GM21390 (cell line): ENCODE measurements around the gene CCSER2.
"Not testable (repeated sequence)": the region's sequence is repeated elsewhere in the genome, so short reads cannot be mapped to it uniquely, and the experiment has no call there.

Experiments used
- ATAC-seq: cut with Tn5 transposase; IDR thresholded peaks from one replicate; pipeline ENCODE4 v1.9.1; 2021; ENCODE audit not compliant: unreplicated experiment

Gene CCSER2

DNA sequence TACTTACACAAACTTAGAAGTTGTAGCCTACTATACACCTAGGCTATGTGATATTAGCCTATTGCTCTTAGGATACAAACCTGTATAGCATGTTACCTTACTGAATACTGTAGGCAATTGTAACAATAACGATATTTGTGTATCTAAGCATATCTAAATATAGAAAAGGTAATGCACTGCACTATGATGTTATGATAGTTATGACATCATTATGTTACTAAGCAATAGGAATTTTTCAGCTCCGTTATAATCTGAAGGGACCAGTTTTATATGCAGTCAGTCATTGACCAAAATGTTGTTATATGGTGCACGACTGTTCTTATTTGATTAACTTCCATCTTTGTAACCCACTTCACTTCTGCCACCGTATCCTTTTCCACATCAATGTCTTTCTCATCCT is 62.0 kb downstream of the CCSER2 start:
- no peak for ATAC-seq

- no peak for ATAC-seq
Measured at GRCh38 chr10:84391326-84391725, 62.9 kb downstream of the CCSER2 start.

DNA sequence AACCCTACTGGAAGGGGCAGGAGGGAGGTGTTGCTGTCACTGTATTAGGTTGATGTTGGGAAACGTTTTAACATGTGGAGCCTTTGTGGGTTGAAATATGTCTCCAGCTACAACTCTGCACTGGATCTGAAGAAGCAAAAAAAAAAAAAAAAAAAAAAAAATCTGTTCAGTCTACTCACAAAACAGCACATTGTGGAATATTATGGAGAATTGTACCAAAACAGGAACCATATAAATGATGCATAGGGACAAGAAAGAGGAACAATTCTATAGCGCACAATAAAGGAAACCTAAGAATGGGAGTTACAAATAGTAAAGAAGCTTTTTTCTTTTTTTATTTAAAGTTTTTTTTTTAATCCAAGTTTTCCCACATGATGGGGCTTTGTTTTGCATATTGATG is 63.8 kb downstream of the CCSER2 start:
- no peak for ATAC-seq

- ATAC-seq = no peak
Measured at GRCh38 chr10:84395581-84395980, 67.2 kb downstream of the CCSER2 start.

DNA sequence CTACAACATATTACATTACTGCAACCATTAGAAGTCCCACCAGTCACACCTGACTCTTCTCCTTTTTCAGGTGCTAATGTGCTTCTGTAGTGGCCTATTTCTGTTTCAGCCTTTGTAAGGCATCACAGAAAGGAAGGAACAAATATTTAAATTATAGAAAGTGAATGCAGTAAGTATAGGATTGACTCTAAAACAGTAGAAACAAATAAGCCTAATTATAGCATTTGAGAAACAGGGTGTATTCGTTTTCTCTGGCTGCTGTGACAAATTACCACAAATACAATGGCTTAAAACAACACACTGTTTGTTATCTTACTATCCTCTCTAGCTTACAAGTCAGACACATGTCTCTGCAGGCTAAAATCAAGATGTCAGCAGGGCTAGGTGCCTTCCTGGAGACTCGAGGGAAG is 69.4 kb downstream of the CCSER2 start:
- ATAC-seq = peak; percentile 79

GRCh38 chr10:84398696-84399095 is 70.3 kb downstream of the CCSER2 start:
- no peak for ATAC-seq

DNA sequence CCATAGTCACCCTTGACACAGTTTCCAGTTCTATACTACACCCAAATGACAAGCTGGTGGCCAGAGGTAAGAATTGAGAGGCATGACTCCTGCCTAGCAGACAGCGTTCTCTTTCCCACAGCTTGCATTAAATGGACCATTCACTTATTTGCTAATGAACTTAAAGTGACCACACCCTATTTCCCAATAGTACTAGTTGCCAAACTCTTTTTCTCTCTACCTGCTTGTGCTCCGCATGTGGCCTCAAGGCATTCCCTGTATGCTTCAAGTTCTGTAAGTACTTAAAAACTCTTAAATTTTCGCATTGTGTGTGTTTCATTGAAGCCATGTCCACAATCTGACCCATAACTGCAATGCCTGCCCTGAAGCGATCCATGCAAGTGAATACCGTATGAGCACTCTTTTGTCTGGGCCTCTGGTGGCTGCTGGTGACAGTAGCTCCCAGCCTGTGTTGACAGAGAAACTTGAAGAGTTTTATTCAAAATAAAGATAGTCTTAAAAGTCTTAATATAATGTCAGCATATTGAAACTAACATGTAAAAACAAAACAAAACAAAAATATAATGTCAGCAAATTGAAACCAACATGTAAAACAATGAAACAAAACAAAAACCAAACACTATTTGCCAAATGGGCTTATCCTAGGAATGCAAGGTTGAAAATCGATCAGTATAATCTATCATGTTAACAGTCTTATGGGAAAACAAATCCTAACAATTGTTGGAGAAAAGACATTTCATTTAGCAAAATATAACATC is 73.6 kb downstream of the CCSER2 start:
- ATAC-seq = no peak

GRCh38 chr10:84404783-84405182 is 76.4 kb downstream of the CCSER2 start:
- ATAC-seq = no peak

DNA sequence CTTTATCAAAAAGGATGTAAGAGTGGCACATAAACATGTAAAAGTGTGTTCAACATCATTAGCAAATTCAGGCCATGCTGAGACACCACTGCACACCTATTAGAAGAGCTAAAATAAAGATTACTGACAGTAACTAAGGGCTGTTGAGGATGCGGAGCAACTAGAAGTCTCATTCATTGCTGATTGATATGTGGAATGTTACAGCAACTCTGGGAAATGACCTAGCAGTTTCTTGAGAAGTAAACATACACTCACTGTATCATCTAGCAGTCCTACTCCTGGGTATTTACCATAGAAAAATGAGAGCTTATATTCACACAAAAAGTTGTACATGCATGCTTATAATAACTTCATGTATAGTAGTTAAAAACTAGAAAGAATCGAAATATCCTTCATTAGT is 77.3 kb downstream of the CCSER2 start:
- ATAC-seq = no peak

DNA sequence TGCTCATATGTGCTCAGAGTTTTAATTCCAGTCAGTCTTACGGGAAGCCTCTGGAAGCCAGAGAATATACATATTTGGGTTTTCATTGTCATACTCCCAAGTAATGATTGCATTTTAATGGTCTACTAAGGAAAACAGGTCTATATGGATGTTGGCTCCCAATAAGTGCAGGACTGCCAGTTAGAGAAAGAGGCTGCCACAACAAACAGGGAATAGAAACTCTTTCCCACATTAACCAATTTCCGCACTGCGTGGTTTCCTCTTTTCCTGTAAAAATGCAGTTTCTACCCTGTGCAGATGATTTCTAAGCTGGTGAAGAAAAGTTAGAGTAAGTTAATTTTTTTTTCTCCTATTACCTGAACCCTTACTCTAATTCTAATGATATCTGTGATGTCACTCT is 78.2 kb downstream of the CCSER2 start:
- no peak for ATAC-seq

DNA sequence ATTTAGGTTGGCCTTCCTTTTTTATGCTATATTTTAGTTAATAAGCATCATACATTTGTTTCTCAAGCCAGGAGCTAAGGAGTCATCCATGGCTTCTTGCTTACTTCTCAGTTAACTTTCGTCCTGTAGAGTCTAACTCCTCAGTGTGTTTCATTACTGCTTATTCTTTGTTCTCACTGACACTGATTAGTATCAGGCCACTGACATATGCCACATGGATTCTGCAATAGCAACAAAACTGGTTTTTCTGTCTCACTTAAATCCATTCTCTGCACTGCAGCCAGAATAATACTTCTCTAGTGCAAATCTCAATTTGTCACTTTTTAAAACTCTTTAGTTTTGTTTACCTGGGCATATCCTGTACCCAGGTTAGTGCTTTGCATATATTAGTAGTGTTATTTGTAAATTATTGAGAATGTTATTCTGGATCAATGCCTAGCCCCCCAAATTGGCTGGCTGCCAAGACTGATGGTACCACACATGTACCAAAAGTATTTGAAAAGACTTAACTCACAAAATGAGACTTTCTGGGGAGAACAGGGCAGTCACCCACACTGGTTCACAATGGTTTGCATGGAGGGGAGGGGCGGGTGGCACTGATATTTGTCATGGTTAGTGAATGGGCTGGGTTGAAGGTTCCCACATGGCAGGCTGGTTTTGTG is 79.1 kb downstream of the CCSER2 start:
- ATAC-seq = no peak

DNA sequence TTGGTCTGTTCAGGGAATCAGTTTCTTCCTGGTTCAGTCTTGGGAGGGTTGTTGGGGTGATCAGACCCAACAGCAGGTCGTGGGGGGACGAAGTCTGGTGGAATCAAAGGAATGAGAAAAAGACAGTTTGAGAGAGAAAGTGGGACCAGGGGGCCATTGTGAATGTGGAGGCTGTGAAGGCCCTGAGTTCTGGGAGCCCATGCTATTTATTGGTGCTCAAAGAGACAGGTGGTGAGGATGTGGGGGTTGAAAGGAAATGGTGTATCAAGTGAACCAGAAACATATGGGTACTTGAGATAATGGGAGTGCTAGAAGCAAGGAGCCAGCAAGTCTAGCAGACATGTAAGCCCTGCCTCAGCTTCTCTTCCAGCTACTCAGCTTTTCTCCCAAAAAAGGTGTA is 84.1 kb downstream of the CCSER2 start:
- ATAC-seq = no peak

- ATAC-seq = not testable (repeated sequence)
Measured at GRCh38 chr10:84414110-84414509, 85.7 kb downstream of the CCSER2 start.

GRCh38 chr10:84415539-84416244 is 87.3 kb downstream of the CCSER2 start:
- ATAC-seq = no peak

DNA sequence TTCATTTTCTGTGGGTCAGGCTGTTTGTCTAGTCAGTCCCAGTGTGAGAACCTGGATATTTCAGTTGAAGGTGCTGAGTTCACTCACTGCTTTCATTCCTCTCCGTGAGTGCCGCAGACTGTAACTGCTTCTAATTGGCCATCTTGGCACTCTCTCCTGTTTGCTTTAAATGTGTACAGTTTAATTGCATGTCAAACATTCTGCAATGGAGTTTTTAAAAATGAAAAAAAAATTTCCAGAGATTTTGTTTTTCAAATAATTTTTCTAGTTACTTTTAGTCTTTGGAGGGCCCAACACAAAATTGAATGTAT is 87.8 kb downstream of the CCSER2 start:
- ATAC-seq = no peak

DNA sequence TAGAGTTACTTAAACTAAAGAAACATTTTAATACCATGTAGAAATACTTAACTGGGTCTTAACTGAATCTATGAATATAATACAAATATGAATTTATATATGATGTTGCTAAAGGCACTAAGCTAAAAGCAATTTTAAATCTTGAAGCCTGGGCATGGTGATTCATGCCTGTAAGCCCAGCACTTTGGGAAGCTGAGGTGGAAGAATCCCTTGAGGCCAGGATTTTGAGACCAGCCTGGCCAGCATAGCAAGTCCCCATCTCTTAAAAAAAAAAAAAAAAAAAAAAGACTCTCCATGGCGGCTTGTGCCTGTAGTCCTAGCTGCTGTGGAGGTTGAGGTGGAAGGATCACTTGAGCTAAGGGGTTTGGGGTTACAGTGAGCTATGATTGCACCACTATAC is 95.3 kb downstream of the CCSER2 start:
- ATAC-seq = no peak

DNA sequence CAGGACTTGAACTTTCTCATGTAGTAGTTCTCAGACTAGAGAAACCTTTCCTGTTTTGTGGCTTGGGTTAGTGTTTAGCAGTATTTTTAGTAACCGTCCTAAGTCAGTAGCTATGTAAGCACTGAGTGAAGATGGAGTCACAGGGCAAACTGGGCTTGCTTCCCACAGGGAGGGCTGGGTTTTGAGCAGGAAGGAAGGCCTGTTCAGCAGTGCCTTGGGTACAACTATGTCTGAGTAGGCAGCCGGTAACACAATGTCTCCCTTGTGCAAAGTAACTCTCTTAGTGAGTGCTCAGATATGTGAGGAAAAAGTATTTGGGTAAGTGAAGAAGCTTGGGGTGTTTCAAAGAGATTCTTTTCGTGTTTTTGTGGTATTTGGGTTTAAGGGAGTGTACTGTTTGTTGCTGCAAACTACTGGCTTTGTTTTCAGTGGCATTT is 96.4 kb downstream of the CCSER2 start:
- ATAC-seq = peak; percentile 80

DNA sequence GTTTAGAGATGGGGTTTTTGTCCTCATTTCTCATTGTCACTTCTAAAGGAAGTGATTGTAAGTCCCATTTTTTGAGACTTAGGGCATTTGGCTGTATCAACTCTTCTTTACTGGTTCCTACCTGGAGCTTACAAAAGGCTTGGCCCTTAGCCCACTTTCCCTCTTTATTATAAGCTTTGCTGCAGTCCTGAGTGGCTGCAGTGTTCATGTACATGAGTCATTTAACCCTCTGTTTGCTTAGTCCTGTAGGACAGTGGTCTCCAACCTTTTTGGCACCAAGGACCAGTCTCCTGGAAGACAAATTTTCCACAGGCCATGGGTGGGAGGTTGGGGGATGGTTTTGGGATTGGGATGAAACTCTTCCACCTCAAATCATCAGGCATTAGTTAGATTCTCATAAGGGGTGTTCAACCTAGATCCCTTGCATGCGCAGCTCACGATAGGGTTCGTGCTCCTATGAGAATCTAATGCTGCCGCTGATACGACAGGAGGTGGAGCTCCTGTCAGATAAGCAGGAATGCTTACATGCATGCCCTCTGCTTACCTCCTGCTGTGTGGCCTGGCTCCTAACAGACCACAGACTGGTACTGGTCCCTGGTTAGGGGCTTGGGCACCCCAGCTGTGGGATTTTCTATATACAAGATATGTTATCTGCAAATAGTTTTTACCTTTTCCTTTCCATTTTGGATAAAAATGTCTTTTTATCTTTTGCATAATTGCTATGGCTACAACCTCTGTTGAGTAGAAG is 99.7 kb downstream of the CCSER2 start:
- no peak for ATAC-seq

- ATAC-seq = no peak
Measured at GRCh38 chr10:84428711-84429110, 100.3 kb downstream of the CCSER2 start.

GRCh38 chr10:84429926-84430520 is 101.6 kb downstream of the CCSER2 start:
- peak; percentile 96 for ATAC-seq

DNA sequence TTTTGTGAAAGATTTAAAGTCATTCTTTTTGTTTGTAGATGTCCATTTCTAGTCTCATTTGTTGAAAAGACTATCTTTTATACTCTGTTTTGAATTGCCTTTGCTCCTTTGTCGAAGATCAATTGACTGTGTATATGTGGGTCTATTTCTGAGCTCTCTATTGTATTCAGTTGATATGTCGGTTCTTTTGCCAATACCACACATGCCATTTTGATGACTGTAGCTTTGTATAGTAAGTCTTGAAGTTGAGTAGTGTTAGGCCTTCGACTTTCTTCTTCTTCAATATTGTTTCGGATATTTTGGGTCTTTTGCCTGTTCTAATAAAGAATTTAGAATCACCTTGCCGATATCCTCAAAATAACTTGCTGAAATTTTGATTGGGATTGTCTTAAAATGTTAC is 104.5 kb downstream of the CCSER2 start:
- no peak for ATAC-seq
